Nephron progenitor cell (in vitro differentiated cells): ENCODE data around the gene FBXO42.

Experiments
- DNase-seq: peaks from one replicate; pipeline ENCODE4 v3.0.0; 2021
- H3K27ac Mint-ChIP-seq: 2 replicates; pipeline ENCODE4 v1.8.0; 2021; ENCODE audit warnings: mild to moderate bottlenecking, moderate library complexity, mixed read lengths
- H3K27me3 Mint-ChIP-seq: 2 replicates; pipeline ENCODE4 v1.8.0; 2021; ENCODE audit warnings: mild to moderate bottlenecking, low read depth, mixed read lengths; ENCODE audit not compliant: poor library complexity
- H3K36me3 Mint-ChIP-seq: 2 replicates; pipeline ENCODE4 v1.8.0; 2021; ENCODE audit warnings: low read depth, mixed read lengths
- H3K4me1 Mint-ChIP-seq: 2 replicates; pipeline ENCODE4 v1.8.0; 2021; ENCODE audit warnings: mixed read lengths
- H3K4me3 Mint-ChIP-seq: 2 replicates; pipeline ENCODE4 v1.8.0; 2021; ENCODE audit warnings: mild to moderate bottlenecking, moderate library complexity, mixed read lengths
- H3K9me3 Mint-ChIP-seq: 2 replicates; pipeline ENCODE4 v1.8.0; 2021; ENCODE audit warnings: mild to moderate bottlenecking, moderate library complexity, mixed read lengths
- CTCF ChIP-seq: fragments of 200-600 bp; sonication (generic); IDR thresholded peaks from 2 replicates; pipeline ENCODE4 v1.5.0; 2021; ENCODE audit warnings: antibody characterized with exemption

Gene FBXO42

GRCh38 chr1:16321176-16321867 lies 31.0 kb downstream of the FBXO42 start:
- no peaks in the 10 kb centered on the region for H3K9me3 Mint-ChIP-seq
- peaks cover 4% of the 10 kb centered on the region for H3K27me3 Mint-ChIP-seq
- TF ChIP-seq CTCF: no peak
- no peak overlapping the region for H3K4me3 Mint-ChIP-seq
- no peak overlapping the region for H3K27ac Mint-ChIP-seq
- no peak for DNase-seq
- H3K4me1 Mint-ChIP-seq: peaks cover 25% of the 10 kb centered on the region
- peaks cover 11% of the 10 kb centered on the region for H3K36me3 Mint-ChIP-seq

- Mint-ChIP-seq H3K4me1 (peaks cover 25% of the 10 kb centered on the region), H3K36me3 (peaks cover 13% of the 10 kb centered on the region), H3K27ac (peak overlapping the region; percentile 73), H3K4me3 (no peak overlapping the region), H3K9me3 (no peaks in the 10 kb centered on the region), H3K27me3 (peaks cover 4% of the 10 kb centered on the region)
- TF ChIP-seq CTCF: no peak
- DNase-seq: peak; percentile 12
These were observed 33.7 kb downstream of the FBXO42 start for GRCh38 chr1:16318555-16318954.

- no peak for DNase-seq
- Mint-ChIP-seq H3K4me3 (no peak overlapping the region), H3K27me3 (peaks cover 4% of the 10 kb centered on the region), H3K9me3 (no peaks in the 10 kb centered on the region), H3K36me3 (peaks cover 37% of the 10 kb centered on the region), H3K4me1 (peaks cover 17% of the 10 kb centered on the region), H3K27ac (peak overlapping the region; percentile 24)
- TF ChIP-seq CTCF: no peak
These were observed 36.8 kb downstream of the FBXO42 start for GRCh38 chr1:16315437-16315836.

- Mint-ChIP-seq H3K4me1 (no peaks in the 10 kb centered on the region), H3K27me3 (no peaks in the 10 kb centered on the region), H3K27ac (peak overlapping the region; percentile 50), H3K4me3 (no peak overlapping the region), H3K9me3 (peaks cover 8% of the 10 kb centered on the region), H3K36me3 (peaks cover 65% of the 10 kb centered on the region)
- no peak for TF ChIP-seq CTCF
- DNase-seq: no peak
These were observed 45.1 kb downstream of the FBXO42 start for GRCh38 chr1:16307222-16307621.

GRCh38 chr1:16302709-16303627 lies 49.3 kb downstream of the FBXO42 start:
- peak overlapping the region; percentile 85 for H3K27ac Mint-ChIP-seq
- no peak for DNase-seq
- H3K4me3 Mint-ChIP-seq: no peak overlapping the region
- no peak for TF ChIP-seq CTCF
- no peaks in the 10 kb centered on the region for H3K27me3 Mint-ChIP-seq
- H3K36me3 Mint-ChIP-seq: peaks cover 70% of the 10 kb centered on the region
- H3K4me1 Mint-ChIP-seq: no peaks in the 10 kb centered on the region
- H3K9me3 Mint-ChIP-seq: peaks cover 8% of the 10 kb centered on the region
